HL-60/S4 treated with retinoic acid at 250 ng/mL for 4 days and 3 days (cell line): Measurements from ENCODE around the gene SORL1.
"Not testable (repeated sequence)": the region's sequence is repeated elsewhere in the genome, so short reads cannot be mapped to it uniquely, and the experiment has no call there.

Experiments used
- in situ Hi-C: fragments of 300-500 bp; cut with MboI; formaldehyde crosslinking; loops from 2 replicates; pipeline ENCODE4 v1.7.0; 2022; ENCODE audit warnings: low sequenced_read_pairs

The SORL1 gene

DNA sequence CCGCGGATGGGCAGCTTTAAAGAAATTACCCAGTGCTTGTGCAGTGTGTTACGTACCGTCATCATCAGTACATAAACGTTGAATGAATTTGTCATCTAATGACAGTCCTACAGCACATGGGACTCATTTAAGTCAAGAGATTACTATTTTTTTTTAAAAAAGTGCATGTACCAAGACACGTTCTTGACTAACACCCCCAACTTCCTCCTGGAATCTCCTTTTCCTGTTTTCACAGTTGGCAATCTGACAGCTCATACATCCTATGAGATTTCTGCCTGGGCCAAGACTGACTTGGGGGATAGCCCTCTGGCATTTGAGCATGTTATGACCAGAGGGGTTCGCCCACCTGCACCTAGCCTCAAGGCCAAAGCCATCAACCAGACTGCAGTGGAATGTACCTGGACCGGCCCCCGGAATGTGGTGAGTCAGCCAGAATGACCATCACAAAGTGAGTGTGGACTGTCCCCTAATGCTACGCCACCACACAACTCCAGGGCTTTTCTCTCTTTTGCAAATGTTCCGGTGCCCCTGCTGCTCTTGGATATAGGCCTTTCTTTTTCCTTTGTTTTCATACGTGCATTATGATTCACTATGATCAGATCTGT is 162.6 kb downstream of the SORL1 start:
- in situ Hi-C loops: no loop called here

DNA sequence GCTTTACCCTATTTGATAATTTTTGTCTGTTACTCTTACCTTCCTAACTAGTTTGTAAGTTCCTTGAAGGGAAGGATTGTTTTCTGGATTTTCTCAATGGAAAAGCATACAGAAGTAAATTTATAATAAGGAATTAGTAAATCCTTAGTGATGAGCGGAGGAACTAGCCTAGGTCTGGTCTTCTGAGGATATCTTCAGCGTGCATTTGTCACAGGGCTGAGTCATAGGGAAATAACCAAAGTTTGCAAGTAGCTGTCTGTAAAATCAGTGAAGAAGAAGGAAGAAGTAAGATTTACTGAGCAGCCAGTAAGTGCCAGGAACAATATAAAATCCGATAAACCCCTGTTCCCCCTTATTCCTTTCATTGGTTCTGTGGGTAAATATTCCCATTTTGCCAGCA is 163.4 kb downstream of the SORL1 start:
- in situ Hi-C loops: no loop called here

DNA sequence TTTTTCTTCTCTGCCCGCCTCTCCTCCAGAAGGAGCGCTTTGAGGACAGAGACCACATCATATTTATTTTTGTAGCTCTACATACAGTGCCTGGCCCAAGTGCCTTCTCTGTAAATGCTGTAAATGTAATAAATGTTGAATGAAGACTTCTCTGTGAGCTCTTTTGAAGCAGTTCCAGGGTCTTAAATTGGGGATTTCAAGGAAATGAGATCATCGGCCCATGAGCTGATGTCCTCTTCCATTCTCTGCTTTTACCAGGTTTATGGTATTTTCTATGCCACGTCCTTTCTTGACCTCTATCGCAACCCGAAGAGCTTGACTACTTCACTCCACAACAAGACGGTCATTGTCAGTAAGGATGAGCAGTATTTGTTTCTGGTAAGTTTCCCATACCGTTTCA is 166.4 kb downstream of the SORL1 start:
- in situ Hi-C loops: no loop called here

DNA sequence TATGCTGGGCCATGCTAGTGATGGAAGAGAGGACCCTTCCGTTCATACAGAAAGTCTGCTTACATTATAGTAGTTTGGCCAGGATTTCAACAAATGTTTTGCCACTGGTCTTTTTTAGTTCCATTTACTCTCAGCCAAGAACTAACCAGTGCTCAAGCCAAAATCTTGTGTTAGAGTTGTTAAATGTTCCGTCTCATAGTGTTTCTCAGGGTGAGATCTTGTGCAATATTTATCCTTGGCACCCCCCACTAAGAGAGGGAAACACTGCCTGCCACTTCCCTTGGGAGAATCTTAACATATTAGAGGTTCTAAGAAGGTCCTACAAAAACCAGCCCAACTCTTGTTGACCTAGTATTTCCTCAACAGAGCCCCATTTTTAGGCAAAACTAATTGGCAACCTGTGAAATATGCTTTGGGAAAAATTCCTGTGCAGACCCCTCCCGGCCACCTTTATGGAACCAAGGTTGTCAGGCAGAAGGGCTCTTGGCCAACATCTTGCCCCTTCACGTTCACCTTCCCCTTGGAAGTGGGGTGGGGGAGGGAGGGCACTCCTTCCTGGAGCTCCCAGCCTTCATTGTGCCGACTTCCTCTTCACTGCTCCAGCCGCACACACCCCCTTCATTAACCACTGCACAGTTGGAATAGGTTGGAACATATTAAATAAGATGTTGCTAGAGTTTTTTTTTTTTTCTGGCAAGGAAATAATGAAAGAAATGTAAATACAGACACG is 173.8 kb downstream of the SORL1 start:
- in situ Hi-C loops: no loop called here

DNA sequence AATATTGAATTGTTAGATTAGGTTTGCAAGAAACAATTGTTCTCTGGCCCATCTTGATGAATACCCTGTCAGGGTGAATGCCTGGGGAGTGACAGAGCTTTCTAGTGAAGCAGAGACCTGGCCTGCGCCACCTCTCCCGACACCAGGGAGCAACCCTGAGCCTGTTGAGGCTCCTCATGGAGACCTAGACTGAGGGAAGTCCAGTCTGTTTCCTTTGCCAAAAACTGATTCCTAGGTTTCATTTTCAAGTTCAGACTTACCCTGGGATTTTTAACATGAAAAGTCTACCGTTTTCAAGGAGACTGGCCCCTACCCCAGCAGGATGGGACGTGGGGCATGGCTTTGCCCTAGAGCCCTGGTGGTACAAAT is 174.4 kb downstream of the SORL1 start:
- in situ Hi-C loops: no loop called here

DNA sequence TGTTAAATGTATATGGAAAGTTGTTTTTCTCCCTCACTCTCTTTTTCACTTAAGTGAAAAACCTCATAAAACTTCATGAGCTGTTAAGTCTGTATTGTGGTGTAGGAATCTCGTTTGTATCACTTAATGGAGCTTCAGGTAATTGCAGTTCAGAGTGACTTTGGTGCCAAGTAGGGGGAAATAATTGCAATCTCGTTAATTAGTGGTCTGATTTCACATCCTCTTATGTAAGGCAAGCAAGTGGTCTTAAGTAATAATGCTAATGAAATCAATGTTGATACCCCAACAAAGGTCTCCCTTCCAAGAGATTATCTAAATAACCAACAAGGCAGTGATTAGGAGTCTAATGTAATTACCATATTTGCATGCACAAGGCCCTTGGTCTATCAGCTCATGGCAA is 174.9 kb downstream of the SORL1 start:
- in situ Hi-C loops: no loop called here

DNA sequence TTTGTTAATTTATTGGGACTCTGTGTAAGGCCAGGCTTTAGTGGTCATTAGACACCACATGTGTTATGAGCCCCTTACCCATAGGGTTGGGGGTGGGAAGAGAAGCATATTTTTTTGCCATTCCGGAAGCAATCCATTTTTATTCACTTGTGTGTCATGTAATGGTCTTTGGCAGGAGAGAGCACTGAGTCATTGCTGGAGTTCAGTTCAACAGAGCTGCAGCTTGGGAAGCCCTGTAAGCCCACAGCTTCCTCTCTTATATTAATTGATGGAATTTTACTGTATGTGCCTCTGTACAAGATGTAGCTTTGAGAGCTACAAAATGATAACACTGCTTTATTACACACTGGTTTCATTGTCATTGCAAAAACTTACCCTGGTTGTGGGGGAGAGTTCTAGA is 177.9 kb downstream of the SORL1 start:
- in situ Hi-C loops: no loop called here

DNA sequence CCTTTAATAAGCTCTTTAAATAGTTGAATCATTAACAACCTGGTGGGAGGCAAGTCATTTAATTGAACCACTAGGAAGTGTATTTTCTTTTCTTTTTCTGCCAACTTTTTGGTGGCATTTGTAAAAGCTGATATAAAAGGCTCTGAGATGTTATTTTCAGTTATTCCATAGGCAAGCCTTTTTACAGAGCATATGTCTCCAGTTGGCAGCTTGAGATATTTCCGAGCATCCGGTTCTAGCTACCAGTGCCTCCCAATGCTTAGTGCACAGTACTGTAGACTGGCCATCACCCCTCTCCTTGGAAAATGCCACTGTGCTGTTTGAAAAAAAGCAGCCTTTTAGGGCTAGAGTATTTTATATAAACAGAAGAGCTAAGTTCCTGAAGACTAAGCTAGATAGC is 179.3 kb downstream of the SORL1 start:
- in situ Hi-C loops: no loop called here

DNA sequence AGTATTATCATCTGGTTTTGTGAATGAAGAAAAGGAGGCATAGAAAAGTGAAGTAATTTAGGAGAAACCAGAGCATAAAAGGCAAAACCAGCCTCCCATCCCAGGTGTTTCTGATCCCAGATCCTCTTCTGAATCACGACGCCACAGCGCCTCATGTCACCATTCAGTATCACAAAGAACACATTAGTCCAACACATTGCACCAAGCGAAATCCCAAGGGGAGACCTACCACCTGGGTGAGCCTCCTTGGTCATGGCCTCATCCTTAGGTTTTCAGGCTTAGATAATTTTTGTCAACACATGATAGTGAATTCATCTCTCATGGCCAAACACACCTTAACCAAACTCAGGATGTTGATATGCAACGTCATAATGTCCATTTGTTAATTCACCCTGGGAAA is 182.2 kb downstream of the SORL1 start:
- in situ Hi-C loops: no loop called here

DNA sequence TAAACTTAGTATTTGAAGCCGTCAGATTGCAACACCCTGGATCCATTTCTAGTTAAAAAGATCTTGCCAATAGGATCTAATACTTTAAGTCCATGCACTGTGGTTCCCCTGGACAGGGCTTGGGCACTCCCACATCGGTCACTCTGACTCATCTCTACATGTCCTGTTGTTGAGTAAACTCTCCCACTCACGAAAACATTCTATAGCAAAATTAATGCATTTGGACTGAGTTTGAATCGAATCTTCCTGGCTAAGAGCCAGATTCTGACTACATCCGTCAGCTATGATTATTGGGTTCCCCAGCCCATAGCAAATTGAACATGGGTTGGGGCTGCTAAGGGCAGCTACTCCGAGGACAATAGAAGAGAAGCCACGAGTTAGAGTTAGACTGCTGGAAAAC is 182.8 kb downstream of the SORL1 start:
- in situ Hi-C loops: no loop called here

DNA sequence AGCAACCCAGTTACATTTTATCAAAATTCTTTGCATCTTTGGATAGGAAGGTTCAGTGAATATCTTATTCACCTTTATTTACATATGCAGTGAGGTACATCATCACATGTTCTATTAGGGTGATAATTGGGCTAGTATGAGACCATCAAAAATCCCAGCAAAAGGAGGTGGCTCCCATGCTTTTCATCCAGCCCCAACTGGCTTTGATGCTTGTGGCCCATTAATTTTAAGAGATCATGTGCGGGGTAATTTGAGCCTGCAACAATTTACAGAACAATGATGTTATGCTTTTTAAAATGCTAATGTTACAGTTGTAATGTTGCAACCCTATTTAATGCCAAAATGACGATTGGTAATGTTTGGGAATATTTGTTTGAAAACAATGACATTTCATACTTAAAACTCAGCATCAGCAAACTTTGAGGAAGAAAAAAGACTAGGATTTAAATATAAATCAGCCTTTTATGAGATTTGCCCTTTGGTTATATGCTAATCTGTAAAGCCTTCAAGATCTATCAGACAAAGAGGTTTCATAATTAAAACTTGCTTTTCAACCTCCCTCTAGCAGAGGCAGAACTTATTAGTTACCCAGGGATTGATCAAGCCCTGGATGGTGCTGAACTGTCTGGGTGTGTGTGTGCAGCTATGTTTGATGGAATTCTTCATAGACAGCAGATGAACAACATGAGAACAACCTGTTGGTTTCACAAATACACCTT is 184.1 kb downstream of the SORL1 start:
- in situ Hi-C loops: no loop called here

DNA sequence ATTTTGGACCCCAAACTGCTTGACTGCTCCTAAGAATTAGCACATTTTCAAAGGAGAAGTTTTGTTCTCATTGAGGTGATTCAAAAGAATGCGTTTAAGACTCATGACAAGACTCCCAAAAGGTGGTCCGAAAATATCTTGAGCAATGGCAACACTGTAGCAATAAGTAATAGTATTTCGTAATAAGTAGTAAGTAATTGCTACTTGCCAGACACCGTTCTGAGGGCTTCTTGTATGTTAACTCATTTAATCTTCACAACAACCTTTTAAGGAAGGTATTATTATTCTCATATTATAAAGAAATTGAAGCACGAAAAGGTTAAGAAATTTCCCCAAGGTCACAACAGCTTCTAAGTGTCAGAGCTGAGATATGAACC is 184.7 kb downstream of the SORL1 start:
- in situ Hi-C loops: no loop called here

DNA sequence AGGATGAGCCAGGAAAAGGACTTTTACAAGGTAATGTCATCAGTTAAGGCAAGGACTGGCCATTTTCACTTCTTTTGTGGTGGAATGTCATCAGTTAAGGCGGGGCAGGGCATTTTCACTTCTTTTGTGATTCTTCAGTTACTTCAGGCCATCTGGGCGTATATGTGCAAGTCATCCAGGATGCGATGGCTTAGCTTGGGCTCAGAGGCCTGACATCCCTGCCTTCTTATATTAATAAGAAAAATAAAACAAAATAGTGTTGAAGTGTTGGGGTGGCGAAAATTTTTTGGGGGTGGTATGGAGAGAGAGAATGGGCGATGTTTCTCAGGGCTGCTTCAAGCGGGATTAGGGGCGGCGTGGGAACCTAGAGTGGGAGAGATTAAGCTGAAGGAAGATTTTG is 185.5 kb downstream of the SORL1 start:
- in situ Hi-C loops: not testable (repeated sequence)

DNA sequence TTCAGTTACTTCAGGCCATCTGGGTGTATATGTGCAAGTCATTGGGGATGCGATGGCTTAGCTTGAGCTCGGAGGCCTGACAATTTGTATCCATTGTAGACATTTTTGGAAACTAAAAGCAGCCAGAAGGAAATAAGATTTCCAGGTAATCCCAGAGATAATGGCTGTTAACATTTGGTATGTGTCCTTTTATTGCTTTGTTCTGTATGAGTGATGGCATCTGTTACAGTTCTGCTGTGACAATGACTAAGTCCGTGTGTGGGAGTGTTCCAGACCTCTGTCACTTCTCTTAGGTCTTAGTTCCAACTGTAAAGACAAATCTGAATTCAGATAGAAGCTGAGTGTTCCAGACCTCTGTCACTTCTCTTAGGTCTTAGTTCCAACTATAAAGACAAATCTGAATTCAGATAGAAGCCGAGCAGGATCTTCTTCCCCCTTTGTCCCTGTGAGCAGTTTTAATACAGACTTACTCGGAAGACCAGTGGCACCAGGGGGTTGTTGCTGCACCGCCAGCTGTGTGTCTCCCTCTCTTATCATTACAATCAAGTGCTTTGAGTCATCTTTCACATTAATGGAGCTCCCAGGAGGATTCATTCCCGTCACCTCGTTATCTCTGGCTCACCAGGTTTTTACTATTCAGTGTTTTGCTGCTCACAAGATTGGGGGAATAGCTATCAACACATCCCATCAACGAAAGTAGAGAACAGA is 191.5 kb downstream of the SORL1 start:
- in situ Hi-C loops: no loop called here

DNA sequence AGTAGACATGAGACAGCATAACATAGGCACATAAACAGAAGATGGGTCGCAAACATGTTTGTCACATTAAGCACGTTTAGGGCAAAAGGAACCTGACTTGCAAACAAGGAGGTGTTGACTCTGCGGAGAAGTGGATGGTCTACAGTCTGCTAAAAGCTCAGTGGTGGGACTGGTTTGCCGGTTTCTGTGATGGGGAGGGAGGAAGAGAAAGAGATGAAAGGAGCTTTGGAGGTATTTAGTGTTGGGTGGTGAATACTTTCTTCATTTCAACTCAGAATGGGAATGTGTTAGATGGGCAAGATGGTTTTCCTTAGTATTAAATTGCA is 192.0 kb downstream of the SORL1 start:
- in situ Hi-C loops: no loop called here

DNA sequence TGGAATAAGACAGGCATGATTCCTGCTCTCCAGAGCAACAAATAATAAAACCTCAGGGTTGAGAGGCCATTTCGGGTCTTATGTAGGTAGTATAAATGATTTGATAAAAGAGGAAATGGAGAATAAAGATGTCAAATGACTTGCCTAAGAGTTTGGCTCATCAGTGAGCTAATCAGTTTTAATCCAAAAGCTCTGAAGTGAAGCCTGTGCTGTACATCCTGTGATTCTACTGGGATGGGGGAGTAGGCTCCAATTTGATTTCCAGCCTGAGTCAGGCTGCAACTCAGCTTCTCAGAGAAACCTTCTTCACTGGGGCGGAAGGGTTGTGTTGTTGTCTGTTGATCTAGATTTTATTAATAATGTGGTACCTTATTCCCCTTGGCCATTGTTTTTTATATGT is 192.9 kb downstream of the SORL1 start:
- in situ Hi-C loops: no loop called here

DNA sequence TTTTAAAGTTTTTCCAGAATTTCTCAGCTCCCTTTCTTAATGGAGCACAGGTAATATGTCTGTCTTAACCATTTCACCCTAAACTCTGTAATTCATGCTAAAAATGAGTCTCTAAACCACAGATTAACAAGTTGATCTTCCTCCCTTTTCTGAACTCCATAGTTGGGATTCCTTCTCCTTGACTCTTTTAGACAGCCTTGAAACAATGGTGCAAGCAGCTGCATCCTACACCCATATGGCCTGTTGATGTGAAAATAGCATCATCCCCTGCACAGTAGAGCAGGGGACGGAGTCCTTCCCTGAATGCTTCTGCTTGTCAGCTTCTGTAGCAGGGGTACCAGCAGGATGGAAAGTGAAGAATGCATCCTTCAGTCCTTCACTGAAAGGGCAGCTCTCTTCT is 193.5 kb downstream of the SORL1 start:
- in situ Hi-C loops: no loop called here

DNA sequence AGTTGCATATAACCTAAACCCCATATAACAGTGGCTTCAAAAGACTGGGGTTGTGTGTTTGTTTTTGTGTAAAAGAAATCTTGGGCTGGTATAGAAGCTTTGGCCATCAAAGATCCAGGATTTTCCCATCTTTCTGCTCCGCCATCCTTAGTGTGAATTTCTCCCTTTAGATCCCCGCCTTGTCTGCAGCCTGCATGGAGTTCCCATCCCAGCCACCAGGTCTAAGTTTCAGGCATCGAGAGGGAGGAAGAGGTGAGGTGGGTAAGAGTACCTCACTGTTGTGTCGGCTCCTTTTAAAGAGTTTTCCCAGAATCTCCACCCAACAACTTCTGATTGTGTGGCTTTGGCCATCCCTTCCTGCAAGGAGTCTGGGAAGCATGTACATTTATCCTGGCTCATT is 196.2 kb downstream of the SORL1 start:
- in situ Hi-C loops: no loop called here

DNA sequence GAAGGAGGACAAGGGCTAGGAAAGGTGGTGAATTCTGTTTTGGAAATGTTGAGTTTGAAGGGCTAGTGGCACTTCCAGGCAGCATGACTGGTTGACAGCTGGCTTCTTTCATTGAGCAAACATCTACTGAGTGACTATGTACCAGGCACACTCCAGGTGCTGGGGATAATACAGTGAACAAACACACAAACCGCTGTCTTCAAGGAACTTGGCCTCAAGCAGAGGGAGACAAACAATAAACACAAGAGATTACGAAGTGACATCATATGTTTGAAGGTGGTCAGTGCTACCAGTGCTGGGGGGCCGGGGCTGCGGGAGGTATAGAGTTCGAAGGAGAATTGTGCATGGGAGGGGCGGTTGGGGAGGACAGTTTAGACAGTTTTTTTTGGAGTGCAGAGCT is 197.7 kb downstream of the SORL1 start:
- in situ Hi-C loops: loop anchor here (10.0 to 25.0 kb wide), 2 partner anchors 563 to 855 kb away; no protein-coding TSS in a partner anchor

DNA sequence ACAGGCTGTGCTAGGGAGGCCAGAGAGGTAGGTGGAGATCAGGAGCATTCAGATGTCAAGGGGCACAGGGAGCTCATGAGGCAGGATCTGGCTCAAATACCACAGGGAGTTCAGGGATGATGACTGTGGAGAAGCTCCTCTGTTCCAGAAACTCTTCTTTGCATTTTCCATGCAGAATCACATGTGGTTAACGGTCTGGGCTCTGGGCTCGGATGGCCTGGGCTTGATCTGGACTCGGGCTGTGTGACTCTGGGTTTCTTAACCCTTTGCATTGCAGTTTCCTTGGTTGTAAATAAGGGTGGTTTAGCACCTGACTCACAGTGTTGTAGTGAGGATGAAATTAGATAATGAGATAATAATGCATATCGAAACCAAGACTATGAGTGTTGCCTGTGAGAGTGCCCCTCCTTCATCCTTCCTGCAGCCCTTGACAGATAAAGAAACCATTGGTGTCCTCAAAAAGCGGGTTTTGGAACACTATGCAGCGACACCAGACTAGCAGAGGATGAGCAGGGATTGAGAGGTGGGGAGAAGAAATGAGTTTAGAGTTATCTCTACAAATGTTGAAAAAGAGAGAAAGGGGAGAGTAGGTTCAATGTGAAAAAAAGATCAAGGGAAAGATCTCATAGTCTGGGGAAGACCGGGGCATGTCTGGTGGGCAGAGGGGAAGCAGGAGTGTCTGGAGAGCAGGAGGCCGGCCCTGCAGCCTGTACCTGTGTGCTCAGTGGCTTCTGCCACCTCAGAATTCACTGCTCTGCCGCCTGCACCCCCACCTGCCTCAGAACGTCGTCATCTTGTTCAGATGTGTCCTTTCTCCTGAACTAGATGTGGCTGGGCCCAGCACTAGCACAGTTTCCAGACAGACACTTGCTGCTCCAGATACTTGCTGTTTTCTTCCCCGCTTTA is 198.5 kb downstream of the SORL1 start:
- in situ Hi-C loops: loop anchor here (10.0 to 25.0 kb wide), 2 partner anchors 562 to 854 kb away; no protein-coding TSS in a partner anchor

DNA sequence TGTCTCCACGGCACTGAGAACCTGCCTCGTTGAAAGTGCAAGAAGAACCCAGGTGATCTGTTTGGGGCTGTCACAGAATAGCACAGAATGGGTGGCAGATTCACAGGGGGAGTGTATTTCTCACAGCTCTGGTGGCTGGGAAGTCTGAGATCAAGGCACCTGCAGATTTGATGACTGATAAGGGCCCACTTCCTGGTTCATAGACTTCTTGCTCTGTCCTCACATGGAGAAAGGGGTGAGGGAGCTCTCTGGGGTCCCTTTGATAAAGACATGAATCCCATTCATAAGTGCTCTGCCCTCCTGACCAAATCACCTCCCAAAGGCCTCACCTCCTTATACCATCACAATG is 199.1 kb downstream of the SORL1 start:
- in situ Hi-C loops: loop anchor here (10.0 to 25.0 kb wide), 2 partner anchors 561 to 854 kb away; no protein-coding TSS in a partner anchor
